Measurements from ENCODE around the gene ECT2L. TPM values are rescaled to one million over a fixed set of nuclear protein-coding genes. Genes with fewer than 3 reads are reported as not detected.
"Not testable (repeated sequence)": the region's sequence is repeated elsewhere in the genome, so short reads cannot be mapped to it uniquely, and the experiment has no call there.

The ECT2L gene
- total RNA-seq, 6 experiments from 2014 or later = not detected

GRCh38 chr6:138920906-138921305 is 125.0 kb downstream of the ECT2L start:
- no peaks in the 10 kb centered on the region for H3K9me3 Mint-ChIP-seq
- H3K4me1 Mint-ChIP-seq (ENCODE audit: low read depth) = no peaks in the 10 kb centered on the region
- H3K36me3 Mint-ChIP-seq (ENCODE audit: low read depth) = peaks cover 7% of the 10 kb centered on the region
- H3K4me3 Mint-ChIP-seq = no peak overlapping the region
- peaks cover 2% of the 10 kb centered on the region; the same call in 1 of the 2 replicates for H3K27me3 Mint-ChIP-seq (ENCODE audit: insufficient read depth)
- no peak for DNase-seq
- no peak overlapping the region for H3K27ac Mint-ChIP-seq
- TF ChIP-seq CTCF (IDR thresholded peaks at IDR 0.05) = no peak

GRCh38 chr6:138923561-138923960 is 127.7 kb downstream of the ECT2L start:
- Mint-ChIP-seq H3K27me3 (ENCODE audit: insufficient read depth) (peaks cover 2% of the 10 kb centered on the region; the same call in 1 of the 2 replicates), H3K36me3 (ENCODE audit: low read depth) (peaks cover 7% of the 10 kb centered on the region), H3K27ac (no peak overlapping the region), H3K4me3 (no peak overlapping the region), H3K4me1 (ENCODE audit: low read depth) (no peaks in the 10 kb centered on the region), H3K9me3 (no peaks in the 10 kb centered on the region)
- DNase-seq = no peak
- no peak for TF ChIP-seq CTCF (IDR thresholded peaks at IDR 0.05)

- H3K9me3 Mint-ChIP-seq = no peaks in the 10 kb centered on the region
- no peak overlapping the region for H3K4me3 Mint-ChIP-seq
- no peaks in the 10 kb centered on the region for H3K4me1 Mint-ChIP-seq (ENCODE audit: low read depth)
- TF ChIP-seq CTCF (IDR thresholded peaks at IDR 0.05) = no peak
- no peak overlapping the region for H3K27ac Mint-ChIP-seq
- DNase-seq = no peak
- H3K36me3 Mint-ChIP-seq (ENCODE audit: low read depth) = no peaks in the 10 kb centered on the region
- peaks cover 2% of the 10 kb centered on the region; the same call in 1 of the 2 replicates for H3K27me3 Mint-ChIP-seq (ENCODE audit: insufficient read depth)
These were observed 129.9 kb downstream of the ECT2L start for GRCh38 chr6:138925806-138926205.

- H3K27me3 Mint-ChIP-seq (ENCODE audit: insufficient read depth) = peaks cover 2% of the 10 kb centered on the region; the same call in 1 of the 2 replicates
- no peaks in the 10 kb centered on the region for H3K36me3 Mint-ChIP-seq (ENCODE audit: low read depth)
- no peak for DNase-seq
- no peak overlapping the region for H3K27ac Mint-ChIP-seq
- H3K9me3 Mint-ChIP-seq = no peaks in the 10 kb centered on the region
- TF ChIP-seq CTCF (IDR thresholded peaks at IDR 0.05) = no peak
- H3K4me1 Mint-ChIP-seq (ENCODE audit: low read depth) = no peaks in the 10 kb centered on the region
- no peak overlapping the region for H3K4me3 Mint-ChIP-seq
These were observed 130.7 kb downstream of the ECT2L start for GRCh38 chr6:138926579-138926978.

- no peaks in the 10 kb centered on the region for H3K4me1 Mint-ChIP-seq (ENCODE audit: low read depth)
- H3K27ac Mint-ChIP-seq = no peak overlapping the region
- no peaks in the 10 kb centered on the region for H3K9me3 Mint-ChIP-seq
- H3K36me3 Mint-ChIP-seq (ENCODE audit: low read depth) = peaks cover 9% of the 10 kb centered on the region
- H3K4me3 Mint-ChIP-seq = no peak overlapping the region
- H3K27me3 Mint-ChIP-seq (ENCODE audit: insufficient read depth) = no peaks in the 10 kb centered on the region; the same call in 1 of the 2 replicates
- no peak for TF ChIP-seq CTCF (IDR thresholded peaks at IDR 0.05)
- DNase-seq = no peak
These were observed 135.8 kb downstream of the ECT2L start for GRCh38 chr6:138931660-138932059.

GRCh38 chr6:138936873-138937272 is 141.0 kb downstream of the ECT2L start:
- H3K4me1 Mint-ChIP-seq (ENCODE audit: low read depth); H3K27me3 Mint-ChIP-seq (ENCODE audit: insufficient read depth); H3K9me3 Mint-ChIP-seq; H3K27ac Mint-ChIP-seq; H3K4me3 Mint-ChIP-seq; DNase-seq: not testable (repeated sequence)
- peaks cover 27% of the 10 kb centered on the region for H3K36me3 Mint-ChIP-seq (ENCODE audit: low read depth)

Measured in HFFc6 (cell line).